Stimulated activated CD8-positive, alpha-beta memory T cell treated with anti-CD3 and anti-CD28 coated beads, Interleukin-15, amount 100 ng/mL, for 1 hour (primary cell): ENCODE results near the gene MPST.

Experiments
- DNase-seq: peaks from one replicate; pipeline ENCODE4 v3.0.0-alpha.2; 2020; ENCODE audit warnings: low read depth

MPST gene

GRCh38 chr22:37046589-37046988 lies 27.0 kb downstream of the MPST start:
- DNase-seq: no peak

- no peak for DNase-seq
These were observed 27.5 kb downstream of the MPST start for GRCh38 chr22:37047006-37047405.

- DNase-seq: no peak
These were observed 28.6 kb downstream of the MPST start for GRCh38 chr22:37048133-37048532.

GRCh38 chr22:37049224-37049623 lies 29.7 kb downstream of the MPST start:
- DNase-seq: no peak

DNA sequence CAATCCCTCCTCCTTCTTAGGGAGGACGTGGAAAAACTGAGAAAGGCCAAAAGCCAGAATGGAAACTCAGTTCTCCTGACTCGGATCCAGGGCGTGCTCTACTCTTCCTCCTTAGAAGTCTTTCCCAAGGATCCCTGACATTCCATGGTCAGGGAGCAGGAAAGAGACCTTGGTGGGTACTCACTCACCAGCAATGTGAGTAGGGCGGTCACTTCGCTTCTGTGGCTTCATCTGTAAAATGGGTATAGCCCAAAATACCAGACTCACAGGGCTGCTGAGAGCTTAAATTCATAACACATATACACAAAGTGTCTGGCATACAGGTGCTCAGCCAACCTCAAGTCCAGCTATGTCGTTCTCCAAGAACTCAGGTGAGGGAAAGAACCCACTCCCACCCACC lies 31.4 kb downstream of the MPST start:
- no peak for DNase-seq

- DNase-seq: peak; percentile 40
These were observed 32.1 kb downstream of the MPST start, which contains the start of gene KCTD17 for GRCh38 chr22:37051391-37052385. Gene KCTD17 (plus strand): TSS chr22:37051742. CDS start chr22:37051761, 19 bp downstream.

DNA sequence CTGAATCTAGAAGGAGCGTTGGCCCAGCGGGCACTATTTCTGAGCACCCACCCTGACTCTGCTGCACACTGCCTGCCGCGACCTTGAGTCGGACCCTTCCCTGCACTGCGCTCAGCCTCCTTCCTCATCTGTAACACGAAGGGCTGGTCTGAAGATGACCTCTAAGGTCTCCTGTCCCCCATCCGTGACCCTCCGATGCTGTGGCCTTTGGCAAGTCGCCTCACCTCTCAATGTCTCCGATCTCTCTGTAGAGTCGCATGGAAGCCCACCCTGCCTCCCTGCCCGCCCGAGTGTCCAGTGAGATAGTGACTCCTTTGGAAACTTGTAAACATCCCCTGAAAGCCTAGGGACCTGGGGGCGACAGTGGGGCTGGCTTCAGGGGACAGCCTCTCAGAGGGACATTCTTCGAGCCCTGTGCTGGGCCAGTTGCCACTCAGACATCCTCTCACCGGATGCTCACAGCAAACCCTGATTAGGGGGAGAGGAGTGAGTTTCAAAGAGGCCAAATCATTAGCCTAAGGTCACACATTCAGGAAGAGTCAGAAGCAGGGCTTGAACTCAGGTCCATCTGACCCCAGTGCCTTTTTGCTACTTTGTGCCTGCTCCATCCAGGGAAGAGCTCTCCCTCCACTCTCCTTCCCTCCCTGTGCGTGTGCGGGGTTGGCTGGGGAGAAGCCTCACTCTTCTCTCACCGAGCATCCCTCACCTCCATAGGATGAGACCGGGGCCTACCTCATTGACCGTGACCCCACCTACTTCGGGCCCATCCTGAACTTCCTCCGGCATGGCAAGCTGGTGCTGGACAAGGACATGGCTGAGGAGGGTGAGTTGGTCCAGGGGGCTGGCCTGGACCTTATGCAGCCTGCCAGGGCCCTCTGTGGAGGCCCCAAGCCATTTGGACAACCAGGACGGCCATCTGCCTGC lies 33.1 kb downstream of the MPST start:
- DNase-seq: no peak

DNA sequence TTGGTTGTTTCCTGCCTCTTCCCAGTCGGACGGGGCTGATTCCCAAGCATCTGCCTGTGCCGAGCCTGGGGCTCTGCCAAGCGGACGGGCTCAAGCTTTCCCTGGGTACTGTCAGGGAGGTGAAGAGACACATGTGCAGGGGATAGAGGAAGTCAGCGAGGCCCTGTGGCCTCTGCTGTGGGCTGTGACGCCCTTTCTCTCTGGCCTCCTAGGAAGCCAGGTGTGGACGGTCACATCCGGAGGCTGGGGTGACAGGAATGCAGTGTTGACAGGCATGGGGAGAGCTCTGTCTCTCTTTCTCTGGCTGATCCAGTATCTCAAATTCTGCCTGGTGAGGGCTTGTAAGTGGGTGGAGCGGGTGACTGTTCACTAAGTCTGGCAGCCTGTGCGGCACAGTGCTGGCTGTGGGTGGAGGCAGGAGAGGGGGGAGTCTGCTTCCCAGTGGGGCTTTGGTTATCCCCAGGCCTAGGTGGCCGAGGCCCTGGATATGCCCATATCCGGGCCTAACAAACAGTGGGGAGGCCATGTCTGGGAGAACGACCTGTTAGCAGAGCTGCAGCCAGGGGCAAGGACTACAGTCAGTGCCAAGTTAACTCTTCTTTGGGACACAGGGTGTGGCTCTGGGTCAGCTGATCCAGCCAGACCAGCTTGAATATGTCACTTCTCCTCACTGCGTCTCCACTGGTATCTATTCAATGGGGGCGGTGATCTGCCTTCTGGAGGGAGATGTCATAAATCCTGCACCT lies 33.9 kb downstream of the MPST start:
- DNase-seq: no peak

DNA sequence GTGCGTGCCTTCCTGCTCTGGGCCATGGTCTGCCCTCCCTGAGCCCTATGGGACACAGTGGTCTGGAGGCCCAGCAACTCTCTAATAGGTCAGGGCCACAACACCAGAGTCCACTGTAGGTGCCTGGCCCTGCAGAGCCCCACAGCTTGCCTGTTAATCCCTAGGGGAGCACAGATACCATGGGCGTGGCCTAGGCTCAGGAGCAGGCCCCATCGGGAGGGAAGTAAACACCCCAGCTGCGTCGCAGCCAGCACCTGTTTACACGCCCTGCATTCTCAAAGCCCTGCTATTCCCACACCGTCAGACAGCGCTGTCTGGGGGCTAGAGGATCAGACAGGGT lies 34.5 kb downstream of the MPST start:
- DNase-seq: no peak

GRCh38 chr22:37054600-37055365 lies 35.2 kb downstream of the MPST start:
- DNase-seq: no peak

DNA sequence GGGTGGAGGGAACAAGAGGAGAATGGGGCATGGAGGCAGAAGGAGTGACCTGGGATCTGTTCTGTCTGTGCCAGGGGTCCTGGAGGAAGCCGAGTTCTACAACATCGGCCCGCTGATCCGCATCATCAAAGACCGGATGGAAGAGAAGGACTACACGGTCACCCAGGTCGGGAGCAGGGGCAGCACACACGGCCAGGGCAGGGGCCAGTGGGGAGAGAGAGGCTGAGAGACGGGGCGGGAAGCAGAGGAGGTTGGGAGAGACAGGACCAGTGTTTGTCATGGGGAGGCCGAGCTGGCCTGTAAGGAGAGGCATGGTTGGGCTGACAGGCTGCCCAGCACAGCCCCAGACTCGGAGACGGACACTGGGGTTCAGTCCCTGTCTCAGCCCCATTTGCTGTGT lies 36.7 kb downstream of the MPST start:
- DNase-seq: no peak

DNA sequence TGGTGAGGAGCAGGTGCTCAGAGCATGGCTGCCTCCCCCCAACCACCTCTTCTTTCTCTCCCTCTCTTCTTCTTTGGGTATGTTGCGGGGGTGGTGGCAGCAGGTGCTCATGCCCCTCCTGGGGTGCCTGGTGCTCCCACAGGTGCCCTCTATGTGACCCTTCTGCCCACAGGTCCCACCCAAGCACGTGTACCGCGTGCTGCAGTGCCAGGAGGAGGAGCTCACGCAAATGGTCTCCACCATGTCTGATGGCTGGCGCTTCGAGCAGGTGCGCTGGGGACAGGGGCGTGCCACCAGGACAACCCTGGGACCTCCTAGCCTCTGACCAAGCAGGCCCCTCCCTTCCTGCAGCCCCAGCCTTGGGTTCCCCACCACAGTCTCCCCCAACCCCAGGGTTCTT lies 37.7 kb downstream of the MPST start:
- no peak for DNase-seq

DNA sequence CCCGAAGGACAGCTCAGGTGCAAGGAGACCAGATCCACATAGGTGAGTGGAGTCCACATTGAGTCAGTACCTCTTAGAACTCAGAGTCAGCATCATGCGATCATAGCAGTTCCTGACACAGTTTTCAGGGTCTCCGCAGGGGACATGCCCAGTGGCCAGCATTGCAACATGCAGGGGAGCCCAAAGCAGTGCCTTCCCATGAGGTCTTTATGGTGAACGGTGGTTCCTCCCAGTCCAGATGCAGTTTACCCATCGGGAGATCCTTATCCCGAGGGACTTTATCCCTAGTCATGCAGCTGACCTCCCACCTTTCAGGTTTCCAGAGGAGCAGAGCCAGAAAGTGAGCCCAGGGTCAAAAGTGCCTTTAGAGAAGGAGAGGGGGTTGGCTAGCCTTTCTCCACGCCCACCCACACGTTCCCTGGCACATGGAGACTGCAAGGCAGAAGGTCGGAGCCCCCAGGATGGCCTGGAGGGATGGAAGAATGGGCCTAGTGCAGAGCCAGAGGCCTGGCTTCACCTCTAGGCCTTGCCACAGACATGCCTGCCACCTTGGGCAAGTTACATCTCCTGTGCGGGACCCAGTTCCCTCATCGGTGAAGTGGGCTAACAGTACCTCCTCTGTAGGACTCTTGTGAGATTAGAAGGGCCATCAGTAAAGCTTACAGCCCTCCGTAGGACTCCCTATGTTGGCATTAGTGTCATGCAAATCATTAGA lies 38.4 kb downstream of the MPST start:
- no peak for DNase-seq

GRCh38 chr22:37058917-37059701 lies 39.6 kb downstream of the MPST start:
- DNase-seq: no peak

DNA sequence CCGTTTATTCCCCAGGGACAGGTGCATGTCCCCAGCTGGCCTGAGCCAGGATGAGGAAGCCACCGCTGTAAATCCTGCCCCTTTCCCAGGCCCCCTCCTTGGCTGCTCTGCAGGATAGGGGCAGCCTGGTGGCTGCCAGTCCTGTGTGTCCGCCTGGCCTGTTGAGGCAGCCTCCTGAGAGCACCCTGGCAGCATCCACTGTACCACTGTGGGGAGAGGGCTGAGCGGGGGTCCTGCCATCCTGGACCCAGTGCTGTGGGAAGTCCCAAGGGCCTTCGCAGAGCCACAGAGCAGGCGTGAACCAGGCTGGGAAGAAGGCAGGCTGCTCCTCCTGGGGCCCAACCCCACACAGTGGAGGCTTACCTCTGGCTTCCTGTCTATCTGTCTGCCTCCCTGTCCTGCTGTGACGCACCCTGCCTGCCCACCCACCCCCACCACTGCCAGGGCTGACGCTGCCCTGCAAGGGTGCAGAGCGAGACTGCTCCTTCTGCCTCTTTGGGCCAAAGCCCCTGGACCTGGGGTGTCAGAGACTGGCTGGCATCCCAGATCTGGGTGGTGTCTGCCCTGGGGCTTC lies 40.4 kb downstream of the MPST start:
- no peak for DNase-seq

DNA sequence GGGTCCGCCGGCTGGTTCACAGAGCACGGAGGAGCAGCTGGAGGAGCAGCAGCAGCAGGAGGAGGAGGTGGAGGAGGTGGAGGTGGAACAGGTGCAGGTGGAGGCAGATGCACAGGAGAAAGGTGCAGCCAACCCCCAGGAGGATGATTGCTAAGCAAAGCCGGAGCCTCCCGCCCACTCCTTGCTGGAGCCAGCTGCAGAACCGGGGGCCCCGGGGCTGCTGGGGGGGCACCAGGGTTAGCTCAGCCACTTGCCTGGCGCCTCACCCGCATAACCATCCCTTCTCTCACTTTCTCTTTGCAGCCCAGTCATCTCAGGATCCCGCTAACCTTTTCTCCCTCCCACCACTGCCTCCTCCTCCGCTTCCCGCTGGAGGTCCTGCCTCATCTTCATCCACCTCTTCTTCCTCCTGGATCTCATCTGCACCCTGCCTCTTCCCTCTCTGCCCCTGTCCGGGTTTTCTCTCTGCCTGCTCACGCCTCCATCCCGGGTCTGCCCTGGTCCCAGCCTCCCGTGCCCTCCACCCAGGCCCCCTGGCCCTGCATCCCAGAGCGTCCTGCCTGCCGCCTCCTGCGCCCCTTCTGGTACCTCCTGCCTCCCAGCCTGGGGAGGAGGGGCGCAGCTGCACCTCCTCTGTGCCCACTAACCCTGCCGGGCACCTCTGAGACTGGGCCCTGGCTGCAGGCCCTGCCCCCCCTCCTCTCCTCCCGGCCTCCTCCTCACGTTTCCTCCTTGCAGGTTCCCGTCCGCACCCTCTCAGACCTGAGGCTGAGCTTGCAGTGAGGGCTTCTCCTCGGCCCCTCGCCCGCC lies 41.5 kb downstream of the MPST start:
- no peak for DNase-seq

- no peak for DNase-seq
These were observed 42.3 kb downstream of the MPST start for GRCh38 chr22:37061611-37062375.

DNA sequence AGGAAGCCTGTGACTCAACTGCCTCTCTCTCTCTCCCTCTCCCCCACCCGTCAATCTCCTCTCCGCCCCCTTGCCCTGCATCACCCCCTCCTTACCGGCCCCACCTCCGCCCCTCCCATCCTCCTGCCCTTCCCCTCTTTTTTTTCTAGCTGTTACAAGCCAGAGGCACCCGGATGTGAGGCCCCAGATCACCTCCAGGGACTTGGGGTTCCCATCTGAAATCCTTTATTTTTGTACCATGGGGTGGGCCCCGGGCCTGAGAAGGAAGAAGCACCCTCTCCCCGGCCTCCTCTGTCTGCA lies 42.8 kb downstream of the MPST start:
- DNase-seq: no peak
